HepG2 (cell line): ENCODE data around the gene BCAS3. TPM values are rescaled to one million over a fixed set of nuclear protein-coding genes. Genes with fewer than 3 reads are reported as not detected.
A peak's percentile ranks its signal among the peaks of the same experiment; 100 is the strongest.

Source experiments
- AFF4 ChIP-seq: sonication (generic); formaldehyde crosslinking; IDR thresholded peaks from 2 replicates; pipeline ENCODE4 v1.4.0; 2020; ENCODE audit warnings: missing genetic modification reagents
- ATF6 ChIP-seq: sonication (generic); formaldehyde crosslinking; conservative IDR thresholded peaks from 2 replicates; pipeline ENCODE4 v1.4.0; 2020; ENCODE audit warnings: missing genetic modification reagents
- CREB3 ChIP-seq: sonication (generic); formaldehyde crosslinking; IDR thresholded peaks from 2 replicates; pipeline ENCODE4 v1.5.0; 2020; ENCODE audit warnings: missing genetic modification reagents
- ELK4 ChIP-seq: sonication (generic); formaldehyde crosslinking; IDR thresholded peaks from 2 replicates; pipeline ENCODE4 v1.9.0; 2021; ENCODE audit warnings: missing genetic modification reagents, borderline replicate concordance
- HHEX ChIP-seq: IDR thresholded peaks from 2 replicates; pipeline ENCODE4 v1.6.1; 2016; ENCODE audit warnings: control low read depth
- KMT2B ChIP-seq: IDR thresholded peaks from 2 replicates; pipeline ENCODE4 v1.6.1; 2016; ENCODE audit warnings: missing genetic modification reagents, missing compliant biosample characterization
- SRSF1 ChIP-seq: fragments of 200-400 bp; formaldehyde crosslinking; optimal IDR thresholded peaks from 2 replicates; pipeline ENCODE3; 2017; ENCODE audit warnings: mild to moderate bottlenecking, low read depth, low read length, moderate library complexity
- ZGPAT ChIP-seq: IDR thresholded peaks from 2 replicates; pipeline ENCODE4 v1.6.1; 2016; ENCODE audit warnings: mild to moderate bottlenecking
- ZKSCAN1 ChIP-seq: fragments of 150-350 bp; IDR thresholded peaks from 2 replicates; pipeline ENCODE4 v1.6.1; 2014; ENCODE audit warnings: low read length
- ZNF335 ChIP-seq: sonication (generic); formaldehyde crosslinking; IDR thresholded peaks from 2 replicates; pipeline ENCODE4 v1.4.0; 2020; ENCODE audit warnings: missing genetic modification reagents
- ZNF7 ChIP-seq: IDR thresholded peaks from 2 replicates; pipeline ENCODE4 v1.6.1; 2016; ENCODE audit warnings: missing biosample characterization, missing genetic modification reagents
- ZSCAN20 ChIP-seq: sonication (generic); formaldehyde crosslinking; IDR thresholded peaks from 2 replicates; pipeline ENCODE4 v1.4.0; 2020; ENCODE audit warnings: missing genetic modification reagents, mild to moderate bottlenecking, borderline replicate concordance
- ZXDC ChIP-seq: sonication (generic); formaldehyde crosslinking; IDR thresholded peaks from 2 replicates; pipeline ENCODE4 v1.5.0; 2020; ENCODE audit warnings: mild to moderate bottlenecking, missing genetic modification reagents
- polyA plus RNA-seq, 8 experiments: library from polyadenylated mRNA; depleted of rRNA in 3 of 8; stranded (reverse) in 7 of 8; unstranded in 1 of 8; fragments of >200 nt; fragmentation: Illumina TruSeq in 4 of 8; extraction: Trizol in 4 of 8; gene quantifications; 2 replicates each; pipeline versions ENCODE4 v1.2.1 to v1.2.3, GENCODE V29; 2011 to 2016; ENCODE audit warnings: low read depth in 4 of 8, missing spikeins in 1 of 8, mixed read lengths in 1 of 8; ENCODE audit not compliant: insufficient read depth in 1 of 8
- total RNA-seq, 5 experiments: library from RNA; depleted of rRNA; stranded (reverse); fragments of >200 nt; fragmentation: Illumina TruSeq; extraction: Trizol; gene quantifications; 2 replicates each; pipeline ENCODE4 v1.2.3, GENCODE V29; 2016; ENCODE audit warnings: low read depth in 1 of 5

Gene BCAS3
- total and polyA plus RNA-seq, 2 of the 13 experiments (the other 11 are each of a cell fraction or from before 2014, with no cell fraction given), result 10.7 to 11.2 TPM

- TF ChIP-seq CREB3 (CRISPR knock-in tag) (peak; percentile 74; the same call in 1 of the 2 replicates), ZNF7 (CRISPR knock-in tag) (no peak), HHEX (CRISPR knock-in tag) (peak; percentile 75), ZXDC (CRISPR knock-in tag) (peak; percentile 90), ZNF335 (CRISPR knock-in tag) (no peak; the same call in 1 of the 2 replicates), ATF6 (CRISPR knock-in tag) (no peak), AFF4 (CRISPR knock-in tag) (no peak; the same call in none of the 2 replicates), ZSCAN20 (CRISPR knock-in tag) (no peak), ELK4 (no peak), SRSF1 (no peak), KMT2B (0 out of 2 replicates have a peak, but pooled peaks have one; percentile 37), ZKSCAN1 (no peak), ZGPAT (peak; percentile 78)
These were observed 689.2 kb downstream of the BCAS3 start (continued) for GRCh38 chr17:61366715-61367413.
